HG03354 (cell line): ENCODE data around the gene BTRC.
"Not testable (repeated sequence)": the region's sequence is repeated elsewhere in the genome, so short reads cannot be mapped to it uniquely, and the experiment has no call there.

Source experiments
- ATAC-seq: cut with Tn5 transposase; IDR thresholded peaks from one replicate; pipeline ENCODE4 v1.9.1; 2021; ENCODE audit warnings: mild to moderate bottlenecking; ENCODE audit not compliant: unreplicated experiment, poor library complexity, severe bottlenecking

Gene BTRC

GRCh38 chr10:101379663-101380352, 25.8 kb downstream of the BTRC start:
- no peak for ATAC-seq

- ATAC-seq: no peak
These were observed 26.5 kb downstream of the BTRC start for GRCh38 chr10:101380353-101381017.

DNA sequence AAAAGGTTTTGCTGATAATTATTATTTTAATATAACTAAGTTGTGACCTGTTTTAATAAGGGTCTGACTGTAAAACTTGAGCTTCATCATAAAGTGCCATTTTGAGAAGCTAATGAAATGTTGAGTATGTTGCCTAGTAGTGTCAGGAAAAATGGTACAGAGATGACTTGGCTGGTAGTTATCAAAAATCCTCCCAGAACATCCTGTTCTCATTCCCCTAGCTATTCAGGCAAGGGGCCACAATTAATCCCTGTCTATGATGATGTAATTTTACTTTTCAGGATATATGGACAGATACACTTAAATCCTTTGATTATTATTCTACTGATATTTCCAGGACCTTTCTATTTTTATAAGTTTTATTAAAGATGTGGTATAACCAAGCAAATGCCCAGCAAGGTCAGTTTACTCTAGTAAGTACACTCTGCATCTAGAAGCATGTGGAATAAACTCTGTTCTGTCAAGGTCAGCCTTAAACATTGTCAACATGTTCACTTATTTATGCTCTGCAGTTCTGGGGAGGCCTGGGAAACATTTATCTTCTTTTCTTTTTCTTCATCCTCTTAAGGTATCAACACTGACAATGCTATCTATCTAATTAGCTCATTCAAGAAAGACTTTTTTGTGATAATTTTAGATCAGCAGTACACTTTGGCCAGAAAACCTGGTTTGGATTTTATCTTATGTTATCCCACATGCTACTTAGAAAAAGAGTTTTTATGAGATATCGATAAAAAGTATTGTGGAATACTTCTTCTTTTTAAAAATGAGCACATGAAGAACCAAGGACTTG, 32.1 kb downstream of the BTRC start:
- no peak for ATAC-seq

- no peak for ATAC-seq
These were observed 32.8 kb downstream of the BTRC start for GRCh38 chr10:101386659-101387259.

DNA sequence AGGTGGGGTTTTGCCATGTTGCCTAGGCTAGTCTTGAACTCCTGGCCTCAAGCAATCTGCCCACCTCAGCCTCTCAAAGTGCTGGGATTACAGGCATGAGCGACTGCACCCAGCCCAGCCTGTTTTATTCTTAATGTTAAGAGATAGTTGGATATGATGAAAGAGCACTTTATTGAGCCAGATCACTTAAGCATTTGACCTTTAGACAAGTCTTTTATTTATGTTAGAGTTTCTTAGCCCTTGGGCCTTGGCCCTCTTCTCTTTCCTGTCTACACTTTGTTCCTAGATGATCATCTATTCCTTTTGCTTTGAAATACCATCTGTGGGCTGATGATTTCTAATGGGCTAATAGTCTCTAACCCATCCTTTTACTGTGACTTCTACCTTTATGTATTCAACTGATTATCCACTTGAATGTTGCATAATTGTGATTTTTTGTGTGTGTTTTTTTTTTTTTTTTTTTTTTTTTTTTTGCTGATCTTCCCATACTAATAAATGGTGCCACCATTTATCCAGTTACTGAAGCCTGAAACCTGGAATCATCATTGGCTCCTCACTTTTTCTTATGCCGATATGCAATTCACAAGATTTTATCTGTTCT, 34.8 kb downstream of the BTRC start:
- ATAC-seq: no peak

DNA sequence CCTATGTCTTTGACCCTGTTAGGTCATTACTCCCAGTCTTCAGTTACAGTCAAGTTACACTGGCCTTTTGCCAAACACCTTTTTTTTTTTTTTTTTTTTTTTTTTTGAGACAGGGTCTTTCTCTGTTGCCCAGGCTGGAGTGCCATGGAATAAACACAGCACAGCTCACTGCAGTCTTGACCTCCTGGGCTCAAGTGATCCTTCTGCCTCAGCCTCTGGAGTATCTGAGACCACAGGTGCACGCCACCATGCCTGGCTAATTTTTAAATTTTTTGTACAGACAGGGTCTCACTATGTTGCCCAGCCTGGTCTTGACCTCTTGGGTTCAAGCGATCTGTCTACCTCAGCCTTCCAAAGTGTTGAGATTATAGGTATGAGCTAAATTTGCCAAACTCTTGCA, 35.6 kb downstream of the BTRC start:
- not testable (repeated sequence) for ATAC-seq

- ATAC-seq: no peak
These were observed 36.1 kb downstream of the BTRC start for GRCh38 chr10:101389986-101390531.

- ATAC-seq: no peak
These were observed 39.4 kb downstream of the BTRC start for GRCh38 chr10:101393378-101393777.

GRCh38 chr10:101394524-101395133, 40.7 kb downstream of the BTRC start:
- no peak for ATAC-seq

GRCh38 chr10:101397140-101397539, 43.2 kb downstream of the BTRC start:
- no peak for ATAC-seq

- ATAC-seq: no peak
These were observed 46.6 kb downstream of the BTRC start for GRCh38 chr10:101400585-101400984.

DNA sequence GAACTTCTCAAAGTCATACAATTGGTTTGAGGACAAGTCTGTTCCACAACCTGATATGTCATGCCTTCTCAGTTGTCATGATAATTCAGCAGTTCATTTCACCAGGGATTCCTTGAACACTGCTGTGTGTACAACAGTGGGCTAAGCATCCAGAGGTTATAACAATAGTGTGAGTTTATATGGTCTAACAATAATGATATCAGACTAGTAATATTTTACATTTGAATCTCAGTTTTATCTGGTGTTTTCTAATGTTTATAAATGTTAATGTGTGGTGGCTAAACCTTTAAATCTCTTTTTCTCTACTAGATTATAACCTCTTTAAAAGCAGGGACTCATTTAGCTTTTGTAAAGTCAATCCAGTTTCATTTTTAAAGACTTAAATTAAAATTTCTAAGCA, 48.7 kb downstream of the BTRC start:
- no peak for ATAC-seq

DNA sequence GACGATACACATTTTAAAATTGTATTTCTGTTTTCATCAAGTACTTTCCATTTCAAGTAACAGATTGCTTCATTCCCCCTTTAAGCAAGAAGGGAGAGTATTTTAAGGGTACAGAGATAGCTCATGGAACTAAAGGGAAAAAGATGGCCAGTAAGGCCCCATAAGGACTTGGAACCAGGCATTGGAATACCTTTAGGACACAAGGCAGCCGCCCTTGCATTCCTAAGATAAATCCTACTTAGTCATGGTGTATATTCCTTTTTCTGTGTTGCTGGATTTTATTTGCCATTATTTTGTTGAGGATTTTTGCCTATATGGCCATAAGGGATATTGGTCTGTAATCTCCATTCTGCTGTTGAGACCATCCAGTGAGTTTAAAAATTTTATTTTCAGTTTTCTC, 49.2 kb downstream of the BTRC start:
- no peak for ATAC-seq

GRCh38 chr10:101405001-101405400, 51.0 kb downstream of the BTRC start:
- ATAC-seq: no peak

- ATAC-seq: no peak
These were observed 57.6 kb downstream of the BTRC start for GRCh38 chr10:101411598-101411997.

DNA sequence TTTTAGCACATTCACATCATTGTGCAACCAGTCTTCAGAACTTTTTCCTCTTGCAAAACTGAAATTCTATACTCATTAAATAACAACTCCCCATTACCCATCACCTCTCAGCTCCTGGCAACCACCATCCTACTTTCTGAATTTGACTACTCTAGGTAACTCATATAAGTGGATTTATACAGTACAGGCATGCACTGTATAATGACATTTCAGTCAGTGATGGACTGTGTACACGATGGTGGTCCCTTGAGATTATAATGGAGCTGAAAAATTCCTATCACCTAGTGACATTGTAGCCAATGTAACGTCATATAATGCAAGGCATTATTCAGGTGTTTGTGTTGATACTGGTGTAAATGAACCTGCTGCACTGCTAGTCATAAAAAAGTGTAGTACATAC, 60.1 kb downstream of the BTRC start:
- no peak for ATAC-seq

- no peak for ATAC-seq
These were observed 61.9 kb downstream of the BTRC start for GRCh38 chr10:101415884-101416283.

DNA sequence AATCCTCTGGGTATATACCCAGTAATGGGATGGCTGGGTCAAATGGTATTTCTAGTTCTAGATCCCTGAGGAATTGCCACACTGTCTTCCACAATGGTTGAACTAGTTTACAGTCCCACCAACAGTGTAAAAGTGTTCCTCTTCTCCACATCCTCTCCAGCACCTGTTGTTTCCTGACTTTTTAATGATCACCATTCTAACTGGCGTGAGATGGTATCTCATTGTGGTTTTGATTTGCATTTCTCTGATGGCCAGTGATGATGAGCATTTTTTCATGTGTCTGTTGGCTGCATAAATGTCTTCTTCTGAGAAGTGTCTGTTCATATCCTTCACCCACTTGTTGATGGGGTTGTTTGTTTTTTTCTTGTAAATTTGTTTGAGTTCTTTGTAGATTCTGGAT, 68.0 kb downstream of the BTRC start:
- ATAC-seq: not testable (repeated sequence)

- ATAC-seq: no peak
These were observed 71.6 kb downstream of the BTRC start for GRCh38 chr10:101425535-101425934.
